K562 (cell line): ENCODE data around the gene MCM9.

Experiments
- HDAC2 ChIP-seq: fragments of 450-650 bp; IDR thresholded peaks from 2 replicates; pipeline ENCODE4 v1.6.1; 2016; ENCODE audit warnings: mild to moderate bottlenecking
- POLR2AphosphoS5 ChIP-seq: IDR thresholded peaks from 2 replicates; pipeline ENCODE4 v1.6.1; 2011; ENCODE audit warnings: mild to moderate bottlenecking, low read depth, low read length, moderate library complexity; ENCODE audit not compliant: control insufficient read depth, insufficient read depth
- TEAD4 ChIP-seq, 2 experiments: sonication (generic) in 1 of 2; formaldehyde crosslinking in 1 of 2; IDR thresholded peaks; 2 replicates each; pipeline versions ENCODE4 v1.6.1 to v1.8.0; 2012 to 2022; ENCODE audit warnings: borderline replicate concordance in 1 of 2, inconsistent platforms in 1 of 2, low read length in 1 of 2, mild to moderate bottlenecking in 1 of 2, missing genetic modification reagents in 1 of 2
- TF ChIP-seq, protein P1 (sequence below): sonication (generic); formaldehyde crosslinking; IDR thresholded peaks from 2 replicates; pipeline ENCODE4 v1.9.0; 2022; ENCODE audit warnings: mild to moderate bottlenecking, missing genetic modification reagents

DNA sequence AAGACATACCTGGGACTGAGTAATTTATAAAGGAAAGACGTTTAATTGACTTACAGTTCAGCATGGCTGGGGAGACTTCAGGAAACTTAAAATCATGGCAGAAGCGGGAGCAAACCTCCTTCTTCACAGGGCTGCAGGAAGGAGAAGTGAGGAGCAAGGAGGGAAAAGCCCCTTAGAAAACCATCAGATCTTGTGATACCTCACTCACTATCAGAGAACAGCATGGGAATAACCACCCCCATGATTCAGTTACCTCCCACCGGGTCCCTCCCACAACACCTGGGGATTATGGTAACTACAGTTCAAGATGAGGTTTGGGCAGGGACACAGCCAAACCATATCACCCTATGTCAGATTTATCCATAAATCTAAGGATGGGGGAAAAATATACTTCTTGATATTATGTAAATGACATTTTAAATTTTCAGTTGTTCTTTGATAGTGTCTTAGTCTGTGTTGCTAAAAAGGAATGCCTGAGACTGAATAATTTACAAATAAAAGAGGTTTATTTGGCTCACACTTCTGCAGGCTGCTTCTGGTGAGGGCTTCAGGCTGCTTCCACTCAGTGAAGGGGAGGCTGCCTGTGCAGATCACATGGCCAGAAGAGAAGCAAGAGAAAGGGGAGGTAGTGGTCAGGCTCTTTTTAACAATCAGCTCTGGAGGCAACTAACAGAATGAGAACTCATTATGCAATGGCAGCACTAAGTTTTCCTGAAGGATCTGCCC lies 1.2 kb upstream of the MCM9 start:
- TF ChIP-seq HDAC2: no peak
- TF ChIP-seq POLR2AphosphoS5: no peak
- no peak for TF ChIP-seq TEAD4 (IDR thresholded peaks at IDR 0.05; ENCODE audit: low read length)
- no peak for TF ChIP-seq TEAD4 (CRISPR knock-in tag; IDR thresholded peaks at IDR 0.05; ENCODE audit: borderline replicate concordance)
- TF ChIP-seq, protein P1, sequence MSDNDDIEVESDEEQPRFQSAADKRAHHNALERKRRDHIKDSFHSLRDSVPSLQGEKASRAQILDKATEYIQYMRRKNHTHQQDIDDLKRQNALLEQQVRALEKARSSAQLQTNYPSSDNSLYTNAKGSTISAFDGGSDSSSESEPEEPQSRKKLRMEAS (CRISPR knock-in tag): no peak
